ENCODE data around the gene CD52. TPM values are rescaled to one million over a fixed set of nuclear protein-coding genes. Genes with fewer than 3 reads are reported as not detected.

CD52 gene
- total RNA-seq, 4 donors from 2014 or later, result 4.8 TPM; not detected in 3

GRCh38 chr1:26353976-26354820, 36.4 kb downstream of the CD52 start, which contains the start of gene CRYBG2:
CRYBG2 (minus strand) TSS chr1:26354130; CDS start chr1:26346657, 7,473 bp downstream.
- H3K36me3 ChIP-seq, result no peaks in the 10 kb centered on the region
- DNase-seq (ENCODE audit: low spot score in 2 of 2), result no peak
- H3K4me3 ChIP-seq, result no peak within 1 kb of the TSS
- H3K27ac ChIP-seq, result no peak within 1 kb of the TSS
- no peak for TF ChIP-seq EP300 (IDR thresholded peaks at IDR 0.05)
- no peak for TF ChIP-seq POLR2A (IDR thresholded peaks at IDR 0.05)
- no peak for TF ChIP-seq CTCF (IDR thresholded peaks at IDR 0.05)
- no peaks in the 10 kb centered on the region for H3K9me3 ChIP-seq
- H3K4me1 ChIP-seq, result no peaks in the 10 kb centered on the region
- peaks cover 0 to 40% of the 10 kb centered on the region in 2 donors for H3K27me3 ChIP-seq
- 81 to 83% methylated on average over 7 to 20 of the region's 21 CpGs for WGBS, 2 donors

GRCh38 chr1:26354972-26355371, 37.2 kb downstream of the CD52 start:
- DNase-seq (ENCODE audit: low spot score in 2 of 2), result no peak
- H3K27me3 ChIP-seq, result peaks cover 0 to 48% of the 10 kb centered on the region in 2 donors
- WGBS, 2 donors, result 90 to 92% methylated on average over 8 to 9 of the region's 9 CpGs

GRCh38 chr1:26356106-26356505, 38.3 kb downstream of the CD52 start:
- TF ChIP-seq POLR2A (IDR thresholded peaks at IDR 0.05) (no peak), CTCF (IDR thresholded peaks at IDR 0.05) (no peak), EP300 (IDR thresholded peaks at IDR 0.05) (no peak)
- Histone ChIP-seq H3K4me3 (no peak overlapping the region), H3K4me1 (peaks cover 0 to 14% (median 5%) of the 10 kb centered on the region in 4 donors), H3K36me3 (no peaks in the 10 kb centered on the region), H3K27ac (no peak overlapping the region), H3K9me3 (no peaks in the 10 kb centered on the region), H3K27me3 (peaks cover 2 to 59% of the 10 kb centered on the region in 2 donors)
- no peak for DNase-seq (ENCODE audit: low spot score in 2 of 2)
- WGBS, 2 donors, result 83 to 87% methylated on average over 5 of the region's 5 CpGs

More at GRCh38 chr1:26354972-26355371, 37.2 kb downstream of the CD52 start:
- TF ChIP-seq CTCF (IDR thresholded peaks at IDR 0.05), result no peak
- TF ChIP-seq EP300 (IDR thresholded peaks at IDR 0.05), result no peak
- TF ChIP-seq POLR2A (IDR thresholded peaks at IDR 0.05), result no peak
- no peak overlapping the region for H3K27ac ChIP-seq
- no peak overlapping the region for H3K4me3 ChIP-seq
- no peaks in the 10 kb centered on the region for H3K9me3 ChIP-seq
- no peaks in the 10 kb centered on the region for H3K36me3 ChIP-seq
- H3K4me1 ChIP-seq, result peaks cover 0 to 4% (median 1%) of the 10 kb centered on the region in 4 donors

- H3K9me3 ChIP-seq, result no peaks in the 10 kb centered on the region
- H3K27me3 ChIP-seq, result peaks cover 2 to 69% of the 10 kb centered on the region in 2 donors
- no peak overlapping the region for H3K4me3 ChIP-seq
- TF ChIP-seq EP300 (IDR thresholded peaks at IDR 0.05) (no peak), POLR2A (IDR thresholded peaks at IDR 0.05) (no peak), CTCF (IDR thresholded peaks at IDR 0.05) (no peak)
- H3K27ac ChIP-seq, result no peak overlapping the region
- H3K4me1 ChIP-seq, result peaks cover 0 to 14% (median 5%) of the 10 kb centered on the region in 4 donors
- no peaks in the 10 kb centered on the region for H3K36me3 ChIP-seq
- DNase-seq (ENCODE audit: low spot score in 2 of 2), result no peak
- 67 to 79% methylated on average over 8 to 10 of the region's 10 CpGs for WGBS, 2 donors
Observed at GRCh38 chr1:26357121-26357602, 39.4 kb downstream of the CD52 start.
